GM21526 (cell line): ENCODE measurements around the gene VWA2.

Experiments
- ATAC-seq: cut with Tn5 transposase; IDR thresholded peaks from one replicate; pipeline ENCODE4 v1.9.1; 2021; ENCODE audit warnings: moderate library complexity; ENCODE audit not compliant: unreplicated experiment, low FRiP score

Gene VWA2

DNA sequence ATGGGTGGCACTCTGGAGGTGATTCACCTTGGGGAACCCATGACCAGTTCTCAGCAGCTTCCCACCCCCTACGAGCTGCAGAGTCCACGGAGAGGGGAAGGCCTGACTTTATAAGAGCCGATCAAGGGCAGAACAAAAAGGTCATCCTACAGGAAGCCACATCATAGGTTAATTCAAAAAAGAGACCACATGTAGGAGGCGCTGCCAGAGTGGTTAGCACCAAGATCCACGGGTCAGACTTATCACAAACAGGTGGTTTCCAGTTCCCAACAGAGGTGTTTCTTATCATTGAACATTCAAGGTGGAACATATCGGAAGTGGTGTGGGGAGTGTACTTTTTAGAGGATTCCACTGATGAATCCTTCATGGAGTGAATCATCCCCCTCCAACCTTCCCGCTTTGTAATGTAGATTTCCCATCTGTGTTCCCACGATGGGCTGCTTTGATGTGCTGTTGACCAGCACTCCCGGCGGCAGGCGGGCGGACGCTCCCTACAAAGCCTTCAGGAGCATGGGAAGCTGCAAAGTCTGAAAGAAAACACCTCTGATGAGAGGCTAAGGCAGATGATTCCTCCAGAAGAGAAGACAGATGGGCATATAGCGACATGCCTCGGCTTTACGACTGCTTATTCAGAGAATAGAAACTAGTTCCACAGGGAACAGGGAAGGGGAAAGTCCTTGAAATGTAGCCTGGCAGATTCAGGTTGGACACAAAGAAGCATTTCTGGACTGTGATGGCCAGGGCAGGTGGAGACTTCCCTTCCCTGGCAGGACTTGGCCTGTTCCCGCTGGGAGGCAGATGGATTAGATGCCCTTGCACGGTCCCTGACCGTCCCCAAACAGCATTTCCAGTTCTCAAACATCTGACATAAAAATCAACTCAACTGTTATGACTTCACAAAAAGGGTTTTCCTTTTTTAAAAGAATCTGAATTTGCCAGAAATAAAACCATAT, 98.7 kb downstream of the VWA2 start:
- ATAC-seq = no peak

DNA sequence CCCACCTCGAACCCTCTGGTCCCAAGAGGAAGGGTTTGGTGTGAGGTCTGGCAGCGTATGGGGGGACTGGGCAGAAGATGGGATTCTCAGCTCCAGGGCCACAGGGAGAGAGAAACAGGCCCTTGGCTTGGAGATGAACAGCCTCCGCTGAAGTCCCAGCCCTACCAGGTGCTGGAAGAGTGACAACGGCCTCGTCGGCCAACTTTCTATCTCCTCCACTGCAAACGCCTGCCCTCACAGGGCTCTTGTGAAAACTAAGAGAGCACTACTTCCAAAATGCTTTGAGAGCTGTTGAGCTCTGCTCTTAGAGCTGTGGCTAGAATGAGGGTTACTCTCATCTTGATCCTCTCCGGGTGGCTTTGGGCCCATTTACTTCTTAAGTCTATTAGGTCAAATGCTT, 101.8 kb downstream of the VWA2 start:
- ATAC-seq = no peak
